Parathyroid adenoma (tissue), 2 donors: ENCODE data around the gene PSMB7.
"Not testable (repeated sequence)": the region's sequence is repeated elsewhere in the genome, so short reads cannot be mapped to it uniquely, and the experiment has no call there.

Experiments used
- H2AFZ ChIP-seq: fragments of 300-600 bp; sonication (generic); one replicate; pipeline ENCODE4 v1.7.0; 2017; ENCODE audit warnings: antibody characterized with exemption, mild to moderate bottlenecking
- H3K27ac ChIP-seq: fragments of 300-600 bp; sonication (generic); one replicate; pipeline ENCODE4 v1.7.0; 2017
- H3K27me3 ChIP-seq: fragments of 300-600 bp; sonication (generic); one replicate; pipeline ENCODE4 v1.7.0; 2017; ENCODE audit warnings: low read length; ENCODE audit not compliant: control insufficient read depth, insufficient read depth
- H3K36me3 ChIP-seq: fragments of 300-600 bp; sonication (generic); one replicate; pipeline ENCODE4 v1.7.0; 2017; ENCODE audit warnings: low read length; ENCODE audit not compliant: control insufficient read depth, insufficient read depth
- H3K4me1 ChIP-seq: fragments of 300-600 bp; sonication (generic); one replicate; pipeline ENCODE4 v1.7.0; 2017; ENCODE audit warnings: control low read depth
- H3K4me2 ChIP-seq: fragments of 300-600 bp; sonication (generic); one replicate; pipeline ENCODE4 v1.7.0; 2017; ENCODE audit warnings: low read length
- H3K4me3 ChIP-seq: fragments of 300-600 bp; sonication (generic); one replicate; pipeline ENCODE4 v1.7.0; 2017; ENCODE audit warnings: low read depth, low read length
- H3K79me2 ChIP-seq: fragments of 300-600 bp; sonication (generic); one replicate; pipeline ENCODE4 v1.7.0; 2017; ENCODE audit warnings: control low read depth
- H3K9ac ChIP-seq: fragments of 300-600 bp; sonication (generic); one replicate; pipeline ENCODE4 v1.7.0; 2017; ENCODE audit warnings: mild to moderate bottlenecking
- H3K9me3 ChIP-seq: fragments of 300-600 bp; sonication (generic); one replicate; pipeline ENCODE4 v1.7.0; 2017; ENCODE audit warnings: low read length; ENCODE audit not compliant: control insufficient read depth
- TF ChIP-seq, protein P1 (sequence below): fragments of 300-600 bp; sonication (generic); IDR thresholded peaks from one replicate; pipeline ENCODE4 v1.7.0; 2017; ENCODE audit warnings: antibody characterized with exemption, mild to moderate bottlenecking
- donor health status: primary hyperparathyroidism.

The PSMB7 gene

DNA sequence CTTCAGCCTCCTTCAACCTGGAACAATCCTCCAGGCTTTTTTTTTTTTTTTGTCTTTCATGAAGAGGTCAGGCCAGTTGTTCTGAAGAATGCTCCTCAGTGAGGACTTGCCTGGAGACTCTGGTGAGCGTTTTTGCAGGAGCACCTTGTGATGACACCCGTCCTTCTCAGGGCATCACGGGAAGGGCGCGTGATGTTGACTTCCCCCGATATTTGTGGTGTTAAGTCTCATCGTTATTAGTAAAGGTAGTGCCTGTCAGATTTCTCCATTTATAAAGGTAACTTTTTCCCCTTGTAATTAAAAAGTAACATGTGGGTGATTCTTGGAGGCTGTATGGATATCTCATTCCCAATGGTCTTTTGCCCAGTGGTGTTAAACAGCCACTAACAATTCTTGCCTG is 11.1 kb upstream of the PSMB7 start:
- Histone ChIP-seq H3K36me3 (no peaks in the 10 kb centered on the region), H3K27me3 (no peaks in the 10 kb centered on the region), H3K9me3 (no peaks in the 10 kb centered on the region), H2AFZ (no peak overlapping the region), H3K9ac (no peak overlapping the region), H3K79me2 (no peaks in the 10 kb centered on the region), H3K27ac (no peak overlapping the region), H3K4me2 (no peak overlapping the region), H3K4me1 (no peaks in the 10 kb centered on the region), H3K4me3 (no peak overlapping the region)
- TF ChIP-seq, protein P1, sequence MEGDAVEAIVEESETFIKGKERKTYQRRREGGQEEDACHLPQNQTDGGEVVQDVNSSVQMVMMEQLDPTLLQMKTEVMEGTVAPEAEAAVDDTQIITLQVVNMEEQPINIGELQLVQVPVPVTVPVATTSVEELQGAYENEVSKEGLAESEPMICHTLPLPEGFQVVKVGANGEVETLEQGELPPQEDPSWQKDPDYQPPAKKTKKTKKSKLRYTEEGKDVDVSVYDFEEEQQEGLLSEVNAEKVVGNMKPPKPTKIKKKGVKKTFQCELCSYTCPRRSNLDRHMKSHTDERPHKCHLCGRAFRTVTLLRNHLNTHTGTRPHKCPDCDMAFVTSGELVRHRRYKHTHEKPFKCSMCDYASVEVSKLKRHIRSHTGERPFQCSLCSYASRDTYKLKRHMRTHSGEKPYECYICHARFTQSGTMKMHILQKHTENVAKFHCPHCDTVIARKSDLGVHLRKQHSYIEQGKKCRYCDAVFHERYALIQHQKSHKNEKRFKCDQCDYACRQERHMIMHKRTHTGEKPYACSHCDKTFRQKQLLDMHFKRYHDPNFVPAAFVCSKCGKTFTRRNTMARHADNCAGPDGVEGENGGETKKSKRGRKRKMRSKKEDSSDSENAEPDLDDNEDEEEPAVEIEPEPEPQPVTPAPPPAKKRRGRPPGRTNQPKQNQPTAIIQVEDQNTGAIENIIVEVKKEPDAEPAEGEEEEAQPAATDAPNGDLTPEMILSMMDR: no peak

DNA sequence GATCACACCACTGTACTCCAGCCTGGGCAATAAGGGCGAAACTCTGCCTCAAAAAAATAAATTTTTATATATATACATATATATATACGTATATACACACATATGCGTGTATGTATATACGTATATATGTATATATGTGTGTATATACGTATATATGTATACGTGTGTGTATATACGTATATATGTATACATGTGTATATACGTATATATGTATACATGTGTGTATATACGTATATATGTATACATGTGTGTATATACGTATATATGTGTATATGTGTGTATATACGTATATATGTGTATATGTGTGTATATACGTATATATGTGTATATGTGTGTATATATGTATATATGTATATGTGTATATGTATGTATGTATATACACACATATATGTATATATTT is 10.5 kb upstream of the PSMB7 start:
- not testable (repeated sequence) for H3K4me2 ChIP-seq, H3K9ac ChIP-seq, H2AFZ ChIP-seq, H3K27ac ChIP-seq, H3K27me3 ChIP-seq, H3K9me3 ChIP-seq, H3K4me3 ChIP-seq, H3K4me1 ChIP-seq, H3K36me3 ChIP-seq, H3K79me2 ChIP-seq

DNA sequence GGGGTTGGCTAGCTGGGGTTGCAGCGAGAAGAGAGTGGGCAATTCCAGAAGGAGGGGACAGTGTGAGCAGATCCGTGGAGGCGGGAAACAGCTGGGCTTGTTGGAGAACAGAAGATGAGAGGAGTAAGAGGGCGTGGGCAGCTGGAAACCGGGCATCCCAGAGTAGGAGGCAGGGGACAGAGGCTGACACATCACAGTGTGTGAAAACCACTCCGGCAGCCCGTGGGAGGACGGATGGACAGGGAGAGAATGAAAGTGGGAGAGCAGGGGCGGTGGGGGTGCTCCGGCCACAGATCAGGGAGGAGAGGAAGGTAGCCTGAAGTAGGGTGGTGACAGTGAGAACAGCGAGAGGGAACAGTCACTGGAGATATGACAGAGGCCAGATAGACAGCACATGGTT is 8.3 kb upstream of the PSMB7 start:
- TF ChIP-seq, protein P1: no peak
- H3K27me3 ChIP-seq: no peaks in the 10 kb centered on the region
- H3K9me3 ChIP-seq: no peaks in the 10 kb centered on the region
- no peak overlapping the region for H2AFZ ChIP-seq
- no peaks in the 10 kb centered on the region for H3K36me3 ChIP-seq
- H3K27ac ChIP-seq: no peak overlapping the region
- no peaks in the 10 kb centered on the region for H3K79me2 ChIP-seq
- no peak overlapping the region for H3K9ac ChIP-seq
- no peak overlapping the region for H3K4me2 ChIP-seq
- H3K4me1 ChIP-seq: peaks cover 2% of the 10 kb centered on the region
- H3K4me3 ChIP-seq: no peak overlapping the region

DNA sequence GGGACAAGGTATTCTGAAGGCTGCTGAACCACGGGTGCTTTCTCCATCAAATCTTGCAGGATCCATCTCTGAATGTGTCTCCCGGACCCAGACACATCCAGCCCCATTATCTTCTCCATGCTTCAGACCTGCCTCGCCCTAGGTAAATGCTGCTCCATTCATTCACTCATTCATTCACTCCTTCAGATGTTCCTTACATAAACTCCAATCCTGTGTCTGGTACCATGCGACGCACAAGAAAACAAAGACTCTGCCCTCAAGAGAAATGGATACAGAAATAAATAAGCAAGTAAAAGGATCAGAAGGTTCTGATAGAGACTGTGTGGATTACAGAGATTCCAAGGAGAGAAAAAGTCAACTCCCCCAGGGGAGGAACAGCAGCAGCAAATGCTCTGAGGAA is 7.9 kb upstream of the PSMB7 start:
- Histone ChIP-seq H3K4me1 (peaks cover 2% of the 10 kb centered on the region), H3K9me3 (no peaks in the 10 kb centered on the region), H3K4me2 (no peak overlapping the region), H3K79me2 (no peaks in the 10 kb centered on the region), H3K27me3 (no peaks in the 10 kb centered on the region), H3K27ac (no peak overlapping the region), H3K36me3 (no peaks in the 10 kb centered on the region), H2AFZ (no peak overlapping the region), H3K9ac (no peak overlapping the region), H3K4me3 (no peak overlapping the region)
- TF ChIP-seq, protein P1: no peak

DNA sequence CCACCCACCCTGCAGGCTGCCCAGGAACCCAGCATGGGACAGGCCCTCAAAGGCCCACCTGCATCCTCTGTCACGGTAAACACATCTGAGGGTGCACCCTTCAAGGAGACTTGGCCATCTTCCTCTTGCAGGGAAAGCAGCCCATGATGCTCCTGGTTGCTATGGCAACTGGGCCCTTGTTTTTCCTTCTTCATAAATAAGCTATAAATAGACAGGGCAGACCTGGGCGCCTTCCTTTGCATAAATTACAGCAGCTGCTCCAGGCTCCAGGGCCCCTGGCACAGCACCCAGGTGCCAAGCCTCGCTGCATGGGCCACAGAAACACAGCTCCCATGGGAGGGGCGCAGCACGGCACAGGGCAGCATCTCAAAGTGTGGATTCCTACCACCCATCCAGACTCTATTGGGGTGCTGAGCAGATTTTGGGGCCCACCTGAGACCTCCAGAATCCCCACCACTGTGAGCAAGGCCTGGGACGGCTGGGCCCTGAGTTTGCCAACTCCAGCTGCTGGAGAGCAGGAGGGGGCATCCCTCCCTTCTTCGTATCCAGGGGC is 5.8 kb upstream of the PSMB7 start:
- peak overlapping the region; percentile 33 for H2AFZ ChIP-seq

More for the DNA sequence above, 5.8 kb upstream of the PSMB7 start:
- TF ChIP-seq, protein P1: no peak
- H3K4me3 ChIP-seq: no peak overlapping the region
- no peak overlapping the region for H3K9ac ChIP-seq
- no peak overlapping the region for H3K27ac ChIP-seq
- H3K27me3 ChIP-seq: no peaks in the 10 kb centered on the region
- H3K4me1 ChIP-seq: peaks cover 2% of the 10 kb centered on the region
- no peak overlapping the region for H3K4me2 ChIP-seq
- no peaks in the 10 kb centered on the region for H3K9me3 ChIP-seq
- no peaks in the 10 kb centered on the region for H3K79me2 ChIP-seq
- H3K36me3 ChIP-seq: no peaks in the 10 kb centered on the region
